ENCODE results near the gene KNG1. TPM values are rescaled to one million over a fixed set of nuclear protein-coding genes. Genes with fewer than 3 reads are reported as not detected.
A peak's percentile ranks its signal among the peaks of the same experiment; 100 is the strongest.

The KNG1 gene
- total and polyA plus RNA-seq, 2 of the 8 experiments (the other 6 are each of a cell fraction or from before 2014, with no cell fraction given) = 0.05 TPM; not detected in 1

GRCh38 chr3:186787642-186788481, 70.7 kb downstream of the KNG1 start:
- Histone ChIP-seq H3K27me3 (replicated peaks in 1 of 4; ENCODE audit: control insufficient read depth in 3 of 4, extremely low read depth in 1 of 4, insufficient read depth in 3 of 4, low read length in 3 of 4) (no peaks in the 10 kb centered on the region), H2BK20ac (ENCODE audit: low read length) (no peak overlapping the region), H3K79me2 (ENCODE audit: control insufficient read depth in 1 of 2, insufficient read depth in 2 of 2, low read length in 2 of 2) (peaks cover 18 to 47% of the 10 kb centered on the region in 2 experiments), H3K4me3 (ENCODE audit: extremely low read depth in 1 of 4, insufficient read depth in 2 of 4, low read depth in 3 of 4, low read length in 4 of 4) (peak overlapping the region in 1 of 4 experiments; percentile 99; a peak in 3 of 8 replicates), H3K27ac (ENCODE audit: low read depth, low read length) (no peak overlapping the region), H2AK5ac (ENCODE audit: low read depth, low read length) (no peak overlapping the region), H2BK5ac (ENCODE audit: low read depth, low read length) (no peak overlapping the region), H3K18ac (ENCODE audit: extremely low read depth, low read length) (no peak overlapping the region), H3K9ac (replicated peaks in 1 of 4; ENCODE audit: extremely low read depth in 1 of 4, low read depth in 3 of 4, low read length in 3 of 4) (no peak overlapping the region), H2AFZ (ENCODE audit: low read length) (no peak overlapping the region), H3K23ac (ENCODE audit: insufficient read length) (no peak overlapping the region), H3K23me2 (ENCODE audit: low read depth, low read length) (peaks cover 6% of the 10 kb centered on the region), H4K20me1 (replicated peaks in 1 of 2; ENCODE audit: control insufficient read depth in 1 of 2, insufficient read depth in 2 of 2, low read length in 2 of 2) (peaks cover 28 to 33% of the 10 kb centered on the region in 2 experiments), H3K79me1 (ENCODE audit: low read depth, low read length) (no peaks in the 10 kb centered on the region), H3K4ac (replicated peaks; ENCODE audit: insufficient read length, low read depth, low read length) (no peak overlapping the region), H4K91ac (replicated peaks; ENCODE audit: insufficient read length, low read length) (no peak overlapping the region), H4K8ac (ENCODE audit: extremely low read depth, insufficient read depth, low read length) (no peak overlapping the region; the same call in 1 of the 2 replicates), H2BK12ac (ENCODE audit: low read depth, low read length) (no peak overlapping the region), H3K4me1 (replicated peaks in 1 of 4; ENCODE audit: control insufficient read depth in 3 of 4, insufficient read depth in 4 of 4, low read length in 3 of 4) (peaks cover 0 to 2% (median 0%) of the 10 kb centered on the region in 4 experiments; a peak in 2 of 7 replicates), H3K56ac (replicated peaks; ENCODE audit: insufficient read length, low read depth, low read length) (no peak overlapping the region), H3K36me3 (ENCODE audit: control insufficient read depth in 2 of 4, insufficient read depth in 4 of 4, low read length in 3 of 4) (peaks cover 42 to 90% (median 75%) of the 10 kb centered on the region in 4 experiments), H3K9me3 (ENCODE audit: insufficient read depth in 2 of 2, low read depth in 1 of 2, low read length in 1 of 2) (no peaks in the 10 kb centered on the region), H3K4me2 (ENCODE audit: insufficient read depth in 1 of 2, low read depth in 2 of 2, low read length in 2 of 2) (peak overlapping the region; percentile 7 to 95; a peak in 2 of 4 replicates), H4K5ac (ENCODE audit: insufficient read length, low read depth, low read length) (no peak overlapping the region), H2BK120ac (replicated peaks; ENCODE audit: low read depth, low read length) (no peak overlapping the region), H3K14ac (ENCODE audit: insufficient read length) (no peak overlapping the region), H2BK15ac (ENCODE audit: low read length) (no peak overlapping the region)
- FAIRE-seq = no peak
- POLR2A ChIA-PET (ENCODE audit: partially characterized antibody) = interaction anchor here (0.8 to 7.6 kb wide), 20 partner anchors 8 to 248 kb away, joined by 3 to 166 read pairs (median 4); partner anchors contain the start of genes KNG1 and RFC4
- 88% methylated on average over 15 of the region's 15 CpGs; no CpG with 5 or more reads in 1 of the 2 experiments for WGBS, 2 experiments (ENCODE audit: extremely low coverage in 1 of 2, insufficient coverage in 1 of 2, insufficient read length in 1 of 2, insufficient replicate concordance in 2 of 2, low coverage in 1 of 2, low lambda C conversion rate in 2 of 2, missing lambda C conversion rate in 1 of 2)
- no peak for DNase-seq (ENCODE audit: low read depth in 1 of 2, low spot score in 2 of 2)
- CTCF ChIA-PET (ENCODE audit: partially characterized antibody) = interaction anchor here (0.7 kb wide), 1 partner anchor 238 kb away, joined by 3 read pairs; no protein-coding TSS in a partner anchor
- TF ChIP-seq CHD1 (IDR thresholded peaks at IDR 0.05; ENCODE audit: low read depth, low read length) = no peak
- no peak for TF ChIP-seq RFX5 (IDR thresholded peaks at IDR 0.05; ENCODE audit: borderline replicate concordance, low read depth, low read length)
- no peak for TF ChIP-seq EP300 (IDR thresholded peaks at IDR 0.05; ENCODE audit: borderline replicate concordance in 1 of 2, low read depth in 2 of 2, low read length in 2 of 2)
- peak; percentile 70 for TF ChIP-seq POLR2AphosphoS5 (IDR thresholded peaks at IDR 0.05; ENCODE audit: low read depth, low read length)
- TF ChIP-seq MAFK (IDR thresholded peaks at IDR 0.05; ENCODE audit: low read depth, low read length) = no peak

Measured in H1 (cell line).